NCI-H82 (cell line): ENCODE data around the gene KSR2.

ENCODE experiments used
- DNase-seq: peaks from one replicate; lab custom pipeline; 2025; lab: John Stamatoyannopoulos, UW

KSR2 gene

DNA sequence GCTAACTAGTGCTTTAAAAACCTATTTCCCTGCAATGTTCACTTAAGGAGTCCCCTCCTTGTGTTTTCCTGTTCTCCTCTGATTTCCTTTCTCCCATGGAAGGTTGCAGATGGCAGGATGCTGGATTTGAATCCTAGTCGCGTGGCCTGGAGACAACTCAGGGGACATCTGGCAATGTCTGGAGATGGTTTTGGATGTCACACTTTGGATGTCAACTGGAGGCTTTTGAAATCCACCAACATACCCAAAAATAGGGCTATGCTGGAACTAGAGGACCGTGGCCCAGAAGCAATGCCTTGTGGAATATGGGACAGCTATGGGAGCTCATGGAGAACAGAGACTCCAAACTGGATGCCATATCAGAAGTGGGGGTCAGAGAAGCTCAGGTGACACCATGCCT is 511.6 kb downstream of the KSR2 start:
- no peak for DNase-seq

DNA sequence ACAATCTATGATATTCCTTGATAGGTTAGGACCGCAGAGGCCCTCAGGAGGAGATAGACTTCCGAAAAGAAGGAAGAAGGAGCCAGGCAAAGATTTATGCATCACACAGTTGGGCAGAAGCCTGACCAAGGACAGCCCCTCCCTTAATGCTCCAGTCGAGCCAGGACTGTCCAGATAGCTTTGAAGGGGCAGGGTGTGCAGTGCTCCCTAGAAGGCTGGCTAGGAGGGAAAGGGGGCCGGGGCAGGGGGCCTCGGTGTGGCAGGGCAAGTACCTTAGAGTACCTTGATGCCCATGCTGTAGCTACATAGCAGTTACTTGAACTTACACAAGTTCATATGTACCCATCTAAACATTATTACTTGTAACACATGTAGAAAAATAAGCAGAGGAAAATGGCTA is 512.7 kb downstream of the KSR2 start:
- DNase-seq, result no peak

DNA sequence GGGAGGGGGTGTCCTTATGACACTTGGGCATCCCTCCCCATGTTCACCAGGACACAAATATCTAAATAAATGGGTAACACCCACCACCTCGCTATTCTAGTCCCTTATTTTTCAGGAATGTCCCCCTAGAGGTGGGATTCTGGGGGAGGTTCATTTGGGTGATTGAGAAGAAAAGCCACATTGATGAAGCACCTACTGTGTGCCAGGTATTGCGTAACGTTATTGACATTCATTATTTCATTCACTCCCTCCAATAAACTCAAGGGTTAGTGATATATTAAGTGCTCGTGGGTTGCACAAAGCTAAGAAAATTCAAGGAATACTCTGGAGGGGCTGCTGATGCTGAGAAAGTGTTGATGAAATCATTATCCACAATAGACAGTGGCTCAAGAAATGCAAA is 514.8 kb downstream of the KSR2 start:
- no peak for DNase-seq

DNA sequence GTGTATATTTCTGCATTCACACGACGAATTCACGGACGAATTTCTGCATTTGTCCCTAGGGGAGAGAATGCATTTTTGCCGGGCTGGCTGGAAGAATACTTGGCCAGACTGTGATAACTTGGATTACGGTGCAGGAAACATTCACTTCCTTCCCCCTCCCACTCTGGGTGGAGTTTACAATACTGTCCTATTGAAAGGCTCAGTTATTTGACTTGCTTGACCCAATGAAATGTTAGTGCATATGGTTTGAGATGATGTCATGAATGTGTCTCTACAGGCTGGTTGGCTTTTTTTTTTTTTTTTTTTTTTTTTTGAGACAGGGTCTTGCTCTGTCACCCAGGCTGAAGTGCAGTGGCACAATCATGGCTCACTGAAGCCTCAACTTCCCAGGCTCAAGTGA is 516.7 kb downstream of the KSR2 start:
- DNase-seq, result no peak

DNA sequence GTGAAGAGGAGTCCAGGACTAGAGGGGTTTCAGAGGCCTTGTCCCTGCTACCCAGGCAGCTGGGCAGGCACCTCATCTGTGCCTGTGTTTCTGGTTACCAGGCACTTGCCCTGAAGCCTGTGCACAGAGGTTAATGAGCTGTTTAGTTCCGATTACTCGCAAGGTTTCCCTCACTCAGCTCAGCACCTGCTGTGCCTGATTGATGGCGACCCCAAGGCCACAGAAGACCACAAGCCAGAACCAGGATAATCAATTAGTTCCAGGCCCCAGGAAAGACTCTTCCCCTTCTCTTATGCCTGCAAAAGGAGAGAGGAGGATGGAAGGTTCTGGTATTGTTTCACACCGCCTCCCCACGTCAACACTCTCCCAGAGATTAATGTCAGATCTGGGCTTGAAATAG is 518.6 kb downstream of the KSR2 start:
- no peak for DNase-seq

DNA sequence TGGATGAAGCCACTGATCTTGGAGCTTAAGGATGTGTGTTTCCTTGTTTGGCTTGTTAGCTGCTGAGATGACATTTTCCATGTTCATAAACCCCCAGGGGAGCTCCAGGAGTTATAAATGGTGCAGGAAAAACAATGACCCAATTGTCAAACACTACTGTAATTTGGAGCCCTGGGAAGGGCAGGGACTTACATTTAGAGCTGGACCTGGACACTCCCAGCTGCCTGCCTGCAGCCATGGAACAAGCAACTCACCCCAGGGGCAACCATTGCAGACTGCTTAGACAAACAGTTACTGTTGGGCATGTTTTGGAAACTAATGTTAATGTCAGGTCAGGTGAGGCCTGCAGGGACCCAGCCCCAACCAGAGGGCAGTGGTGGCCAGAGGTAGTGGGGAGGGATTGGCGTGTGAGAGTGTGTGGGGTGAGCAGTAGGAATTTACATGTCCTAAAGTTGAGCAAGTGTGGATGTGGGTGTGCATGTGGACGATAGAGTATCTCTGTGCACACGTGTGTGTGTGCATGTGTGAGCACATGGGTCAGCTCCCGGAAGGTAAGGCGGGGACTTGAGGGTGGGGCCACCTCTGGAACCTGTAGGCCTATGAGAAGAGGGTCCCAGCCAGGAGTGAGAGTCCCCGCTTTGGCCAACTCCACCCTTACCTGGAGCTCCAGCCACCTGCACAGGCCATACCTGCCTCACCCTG is 521.0 kb downstream of the KSR2 start:
- DNase-seq, result no peak

DNA sequence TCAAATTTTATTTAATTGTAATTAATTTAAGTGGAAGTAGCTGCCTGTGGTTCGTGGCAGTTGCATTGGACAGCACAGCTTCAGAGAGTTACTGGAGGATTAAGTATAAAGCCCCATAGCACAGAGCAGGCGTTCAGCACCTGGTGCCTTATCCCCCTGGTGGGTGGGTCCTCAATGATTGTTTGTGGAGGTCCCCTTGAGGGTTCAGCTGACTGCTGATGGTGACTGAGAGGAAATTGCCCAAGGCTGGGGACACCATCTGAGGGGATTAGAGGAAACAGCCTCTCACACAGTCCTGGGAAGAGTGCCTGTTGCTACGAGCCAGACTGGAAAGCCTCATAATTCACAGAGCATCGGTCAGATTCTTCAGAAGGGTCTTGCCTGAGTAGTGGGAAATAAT is 524.0 kb downstream of the KSR2 start:
- peak; percentile 83 for DNase-seq

DNA sequence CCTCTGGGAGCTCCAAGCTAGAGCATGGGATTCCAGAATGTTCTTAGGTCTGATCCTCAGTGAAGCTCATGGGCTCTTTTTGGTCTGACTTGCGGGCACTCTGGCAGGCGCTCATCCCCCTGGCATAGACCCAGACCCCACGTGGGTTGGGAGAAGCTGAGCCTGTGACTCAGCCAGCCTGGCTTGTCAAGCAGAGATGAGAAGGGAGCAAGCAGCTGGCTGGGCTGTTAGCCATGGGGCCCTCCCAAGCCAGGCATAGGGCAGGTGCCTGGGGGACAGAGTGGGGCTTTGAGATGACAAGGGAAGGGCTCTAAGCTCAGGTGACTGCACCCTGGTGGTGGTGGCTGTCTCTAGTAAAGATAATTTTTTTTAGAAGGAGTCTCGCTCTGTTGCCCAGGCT is 527.0 kb downstream of the KSR2 start:
- peak; percentile 24 for DNase-seq

DNA sequence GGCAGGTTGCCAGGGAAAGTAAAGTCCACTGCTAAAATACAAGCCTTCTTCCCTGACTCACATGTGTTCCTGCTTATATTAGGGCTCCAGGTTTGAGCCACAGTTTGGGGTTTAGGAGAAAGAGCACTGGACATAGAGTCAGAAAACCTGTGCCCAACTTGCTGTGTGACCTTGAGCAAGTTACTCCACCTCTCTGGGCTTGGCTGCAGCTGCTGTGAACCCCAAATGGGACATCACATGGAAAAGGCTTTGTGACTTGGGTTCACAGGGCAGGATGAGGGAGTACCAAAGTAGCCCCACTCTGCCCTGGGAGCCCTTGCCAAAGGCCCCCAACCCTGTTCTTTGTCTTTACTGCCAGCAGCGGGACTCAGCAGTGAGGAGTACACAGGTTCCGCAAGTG is 528.4 kb downstream of the KSR2 start:
- no peak for DNase-seq

DNA sequence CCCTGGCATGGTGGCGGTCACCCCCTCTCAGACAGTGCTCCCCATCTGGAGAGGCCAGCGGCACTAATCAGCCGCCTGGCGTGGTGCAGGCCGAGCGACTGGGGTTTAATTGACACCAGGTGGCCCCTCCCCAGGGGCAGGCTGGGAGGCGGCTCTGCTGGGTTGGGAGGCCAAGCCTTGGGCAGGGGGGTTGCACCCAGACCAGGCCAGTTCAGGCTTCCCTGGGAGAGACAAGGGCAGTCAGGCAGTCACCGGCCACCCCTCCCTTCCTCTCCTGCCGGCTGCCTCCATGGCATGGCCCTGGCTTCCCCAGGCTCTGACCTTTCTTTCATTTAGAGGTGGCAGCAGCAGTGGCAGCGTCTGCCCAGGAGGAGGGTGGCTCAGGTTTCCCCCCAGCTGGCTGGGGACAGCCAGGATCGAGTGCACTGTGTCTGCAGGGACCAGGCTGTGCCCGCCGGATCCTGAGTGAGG is 529.2 kb downstream of the KSR2 start:
- no peak for DNase-seq

DNA sequence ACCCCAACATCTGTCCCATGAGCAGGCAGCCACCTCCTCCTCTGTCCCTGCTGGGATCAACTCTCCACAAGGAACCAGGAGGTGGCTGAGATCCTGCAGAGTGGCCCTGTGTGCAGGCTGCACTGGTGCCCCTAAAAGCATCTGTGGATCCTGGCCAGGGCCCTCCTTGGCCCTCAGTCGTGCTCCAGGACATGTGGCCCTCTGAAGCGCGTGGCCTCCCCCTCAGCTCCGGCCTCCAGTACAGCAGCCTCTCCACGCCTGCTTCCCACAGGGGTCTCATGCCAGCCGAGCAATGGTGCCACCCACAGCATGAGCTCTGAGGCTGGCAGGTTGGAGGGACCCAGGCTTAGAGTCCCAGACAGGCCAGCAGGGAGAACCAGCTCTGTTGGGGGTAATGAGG is 530.0 kb downstream of the KSR2 start:
- DNase-seq, result no peak

DNA sequence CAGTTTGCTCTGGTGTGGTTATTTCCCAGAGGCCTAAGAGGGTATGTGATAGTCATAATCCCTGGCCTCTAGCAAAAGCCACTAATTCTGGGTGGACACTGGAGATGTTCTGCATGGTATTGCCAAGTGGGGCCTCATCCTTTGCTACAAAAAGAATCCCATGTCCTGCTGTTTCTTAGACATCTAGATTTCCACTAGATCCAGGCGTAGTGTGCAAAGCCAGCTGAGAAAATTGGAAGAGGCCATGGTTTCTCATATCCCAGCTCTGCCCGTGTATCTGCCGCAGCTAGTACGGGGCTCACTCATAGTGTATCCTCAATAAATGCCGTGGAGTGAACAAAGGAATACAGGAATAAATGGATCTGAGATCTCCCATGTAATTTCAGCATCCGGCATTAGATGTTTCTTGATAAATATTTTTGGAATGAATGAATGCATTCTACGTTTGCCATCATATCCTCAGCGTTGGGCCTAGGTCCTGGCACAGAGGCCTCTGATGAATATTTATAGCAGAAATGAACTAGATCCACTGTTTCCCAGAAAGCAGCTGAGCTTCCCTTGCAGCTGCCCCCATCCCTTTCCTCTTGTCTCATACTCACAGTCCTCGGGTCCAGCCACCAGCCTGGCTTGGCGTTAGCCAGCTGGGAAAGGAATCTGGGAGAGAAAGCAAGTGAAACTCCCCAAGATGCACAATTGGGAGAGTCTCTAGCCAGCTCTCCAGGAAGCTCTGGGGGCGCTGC is 531.1 kb downstream of the KSR2 start:
- DNase-seq, result no peak

DNA sequence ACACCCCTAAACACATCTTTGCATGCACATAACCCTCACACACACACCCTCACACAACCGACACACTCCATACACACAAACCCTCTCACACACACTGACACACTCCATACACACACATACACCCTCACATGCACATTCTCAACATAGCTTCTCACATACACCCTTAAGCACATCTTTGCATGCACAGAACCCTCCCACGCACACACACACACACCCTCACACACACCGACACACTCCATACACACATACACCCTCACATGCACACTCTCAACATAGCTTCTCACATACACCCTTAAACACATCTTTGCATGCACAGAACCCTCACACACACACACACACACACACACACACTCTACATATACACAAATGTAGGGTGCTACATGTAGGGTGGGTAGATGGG is 534.9 kb downstream of the KSR2 start:
- DNase-seq, result no peak

DNA sequence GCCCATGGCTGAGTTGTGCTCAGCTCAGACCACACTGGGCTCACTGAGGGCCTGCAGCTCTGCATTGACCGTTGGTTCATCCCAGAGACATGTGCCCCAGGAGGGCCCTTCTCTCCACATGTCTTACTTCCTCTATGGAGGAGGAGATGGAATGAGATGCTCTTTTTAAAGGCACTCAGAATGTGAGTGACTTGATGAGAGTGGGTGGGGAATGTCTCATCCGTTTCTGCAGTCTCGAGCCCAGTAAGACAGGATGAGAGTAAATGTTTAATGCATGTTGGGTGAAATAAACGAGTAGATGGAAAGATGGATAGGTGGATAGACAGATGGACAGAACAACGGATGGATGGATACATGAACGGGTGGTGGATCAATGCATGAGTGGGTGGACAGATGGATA is 538.5 kb downstream of the KSR2 start:
- no peak for DNase-seq

DNA sequence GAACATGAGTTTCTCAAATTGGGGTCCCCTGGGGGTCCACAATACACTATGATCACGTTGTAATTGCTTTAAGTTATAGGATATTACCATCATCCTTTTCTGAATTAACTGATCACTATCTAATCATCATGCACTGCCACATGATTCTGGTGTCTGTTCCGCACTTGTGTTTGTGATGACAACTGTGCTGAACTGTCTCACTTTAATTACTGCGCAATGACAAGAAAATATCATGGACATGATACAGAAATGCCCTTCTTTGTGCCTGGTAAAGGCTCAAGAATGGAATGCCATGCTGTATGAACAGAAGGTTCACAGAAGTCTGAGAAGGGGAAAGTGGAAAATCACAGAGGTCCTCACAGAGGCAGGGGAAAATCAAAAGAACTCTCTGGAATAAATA is 541.6 kb downstream of the KSR2 start:
- no peak for DNase-seq

DNA sequence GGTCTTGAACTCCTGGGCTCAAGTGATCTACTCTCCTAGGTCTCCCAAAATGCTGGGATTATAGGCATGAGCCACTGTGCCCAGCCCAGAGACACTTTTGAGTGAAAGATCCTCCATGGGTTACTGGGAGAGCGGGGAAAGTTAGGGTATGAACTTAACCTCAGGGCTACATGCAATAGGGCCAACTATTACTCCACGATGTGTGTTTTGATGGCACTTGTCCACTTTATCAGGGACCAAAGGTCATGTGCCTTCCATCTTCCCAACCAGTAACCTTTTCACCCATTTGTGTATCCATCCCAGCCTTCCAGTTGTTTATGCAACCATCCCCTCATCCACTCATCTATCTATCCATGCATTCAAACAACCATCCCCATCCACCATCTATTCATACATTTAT is 546.8 kb downstream of the KSR2 start:
- DNase-seq, result no peak

DNA sequence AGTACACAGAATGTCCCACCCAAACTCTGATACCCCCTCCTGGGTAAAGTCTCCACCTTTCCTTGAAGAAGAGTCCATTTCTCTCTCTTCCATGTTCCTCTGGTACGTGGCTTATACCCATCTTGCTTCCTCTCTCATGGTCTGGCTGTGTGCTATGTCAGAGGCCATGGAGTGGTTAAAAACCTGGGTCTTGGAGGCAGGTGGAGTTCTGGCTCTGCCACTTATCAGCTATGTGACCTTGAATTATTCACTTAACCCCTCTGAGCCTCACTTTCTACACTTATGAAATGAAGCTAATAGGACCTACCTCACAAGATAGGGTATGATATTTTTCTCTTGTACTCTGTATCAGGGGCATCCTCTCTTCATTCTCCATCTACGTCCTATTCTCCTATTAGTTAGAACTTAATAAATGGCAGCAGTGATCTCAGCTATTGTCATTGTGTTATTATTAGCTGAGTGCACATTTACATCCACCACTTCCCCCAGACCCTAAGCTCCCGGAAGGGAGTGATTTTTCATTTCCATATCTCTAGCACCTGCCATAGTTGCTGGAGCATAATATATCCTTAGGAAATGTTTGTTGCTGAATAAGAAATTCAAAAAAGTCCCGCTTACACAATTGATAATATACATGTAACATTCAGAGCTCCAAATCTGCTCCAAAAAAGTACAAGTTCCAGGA is 547.6 kb downstream of the KSR2 start:
- no peak for DNase-seq

DNA sequence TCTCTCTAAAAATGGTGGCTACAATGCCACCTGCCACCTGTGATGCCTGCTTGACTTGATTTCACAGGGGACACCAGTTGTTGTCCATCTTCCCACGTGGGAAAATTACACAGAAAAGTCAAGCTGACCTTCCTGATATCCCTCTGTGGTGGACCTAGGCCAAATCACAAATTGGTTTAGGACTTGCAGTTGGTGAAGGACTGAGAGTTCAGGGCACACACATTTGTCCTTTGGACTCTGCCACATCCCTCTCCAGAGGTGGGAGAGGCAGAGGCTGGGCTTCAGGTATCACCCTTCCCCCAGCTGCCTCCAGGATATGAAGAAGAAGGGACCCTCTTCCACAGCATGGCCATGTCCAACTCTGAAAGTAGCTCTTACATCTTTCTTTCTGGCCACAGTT is 551.8 kb downstream of the KSR2 start:
- DNase-seq, result no peak

DNA sequence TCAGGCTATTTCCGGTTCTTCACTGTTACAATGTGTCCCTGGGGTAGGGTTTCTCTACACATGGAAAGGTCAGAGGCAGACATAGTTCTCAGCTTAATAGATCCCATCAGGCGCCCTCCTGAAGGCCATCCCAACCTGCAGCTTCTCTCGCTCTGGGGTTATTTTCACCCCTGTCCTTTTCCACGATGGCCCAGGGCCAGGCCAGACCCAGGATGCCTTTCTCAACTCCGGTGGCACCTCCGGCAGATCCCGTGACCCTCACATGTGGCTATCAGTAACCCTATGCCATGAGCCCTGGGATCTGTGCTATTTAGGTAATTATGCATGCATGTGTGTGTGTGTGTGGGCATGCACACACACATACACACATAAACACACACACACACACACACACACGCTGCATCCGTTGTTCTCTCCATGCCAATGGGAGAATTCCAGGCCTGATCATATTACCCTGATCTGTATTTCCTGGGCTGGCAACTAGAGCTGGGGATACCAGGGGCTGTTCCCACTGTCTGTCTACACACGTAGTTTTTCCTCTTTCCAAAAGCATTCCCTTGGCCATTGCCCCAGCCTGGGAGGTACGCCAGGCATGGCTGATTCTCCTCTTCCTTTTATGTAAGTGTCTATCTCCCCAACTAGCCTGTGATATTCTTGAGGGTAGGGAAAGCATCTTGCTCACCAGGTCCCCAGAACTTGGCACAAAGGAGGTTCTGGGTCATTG is 556.2 kb downstream of the KSR2 start:
- no peak for DNase-seq

DNA sequence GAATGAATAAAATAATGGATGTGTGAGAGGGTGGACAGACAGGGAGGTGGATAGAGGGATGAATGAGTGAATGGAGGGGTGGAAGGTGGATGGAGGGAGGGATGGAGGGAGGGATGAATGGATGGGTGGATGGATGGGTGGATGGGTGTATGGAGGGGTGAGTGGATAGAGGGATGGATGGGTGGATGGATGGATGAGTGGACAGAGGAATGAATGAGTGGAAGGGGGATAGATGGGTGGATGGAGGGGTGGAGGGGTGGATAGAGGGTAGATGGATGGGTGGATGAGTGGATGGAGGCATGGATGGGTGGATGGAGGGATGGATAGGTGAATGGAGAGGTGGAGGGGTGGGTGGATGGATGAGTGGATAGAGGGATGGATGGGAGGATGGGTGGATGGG is 559.5 kb downstream of the KSR2 start:
- no peak for DNase-seq

DNA sequence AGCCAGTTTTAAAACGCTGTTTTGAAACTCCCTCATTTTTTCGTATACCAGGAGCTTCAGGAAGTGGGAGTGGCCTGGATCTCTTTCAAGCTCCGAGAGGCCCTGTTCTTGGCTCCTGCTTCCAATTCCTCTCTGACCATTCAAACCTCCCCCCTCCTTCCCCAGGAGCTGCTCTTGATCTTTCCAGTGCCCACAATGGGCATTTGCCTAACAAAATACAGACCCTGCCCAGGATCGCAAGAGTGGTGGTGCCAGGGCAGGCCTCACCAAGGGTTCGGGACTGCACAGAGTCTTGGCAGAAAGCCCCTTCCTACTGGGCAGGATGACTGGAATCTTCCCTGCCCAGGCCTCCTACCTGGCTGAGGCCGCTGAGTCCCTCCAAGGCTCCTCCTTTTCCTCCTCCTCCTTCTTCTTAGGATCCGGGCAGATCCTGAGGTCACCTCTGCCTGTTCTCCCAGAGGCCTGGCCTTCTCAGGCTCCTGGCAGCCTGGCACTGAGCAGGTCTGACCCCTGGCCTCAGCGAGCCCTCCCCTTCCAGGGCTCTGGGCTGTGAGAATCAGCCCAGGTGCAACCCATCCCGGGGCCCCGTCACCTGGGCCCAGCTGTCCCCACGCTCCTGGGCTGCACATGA is 560.5 kb downstream of the KSR2 start:
- no peak for DNase-seq

DNA sequence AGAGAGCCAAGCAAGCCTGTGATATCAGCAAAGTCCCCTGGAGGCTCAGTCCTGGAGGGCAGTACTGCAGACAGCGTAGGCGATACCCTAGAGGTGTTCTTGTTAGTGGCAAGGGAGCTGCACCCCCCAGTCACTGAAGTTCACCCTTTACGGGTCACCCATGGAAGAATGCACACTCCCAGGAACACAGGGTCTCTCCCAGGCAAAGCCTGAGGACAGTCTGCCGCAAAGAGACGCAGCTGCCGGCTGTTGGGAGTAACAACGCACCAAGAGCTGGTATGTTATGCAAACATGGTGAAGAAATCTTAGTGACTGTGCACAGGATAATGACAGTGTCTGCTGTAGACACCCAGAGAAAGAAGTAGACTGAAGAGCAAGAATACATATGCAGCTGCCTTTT is 563.9 kb downstream of the KSR2 start:
- no peak for DNase-seq
